ENCODE measurements around the gene CORO2A.

Gene CORO2A

DNA sequence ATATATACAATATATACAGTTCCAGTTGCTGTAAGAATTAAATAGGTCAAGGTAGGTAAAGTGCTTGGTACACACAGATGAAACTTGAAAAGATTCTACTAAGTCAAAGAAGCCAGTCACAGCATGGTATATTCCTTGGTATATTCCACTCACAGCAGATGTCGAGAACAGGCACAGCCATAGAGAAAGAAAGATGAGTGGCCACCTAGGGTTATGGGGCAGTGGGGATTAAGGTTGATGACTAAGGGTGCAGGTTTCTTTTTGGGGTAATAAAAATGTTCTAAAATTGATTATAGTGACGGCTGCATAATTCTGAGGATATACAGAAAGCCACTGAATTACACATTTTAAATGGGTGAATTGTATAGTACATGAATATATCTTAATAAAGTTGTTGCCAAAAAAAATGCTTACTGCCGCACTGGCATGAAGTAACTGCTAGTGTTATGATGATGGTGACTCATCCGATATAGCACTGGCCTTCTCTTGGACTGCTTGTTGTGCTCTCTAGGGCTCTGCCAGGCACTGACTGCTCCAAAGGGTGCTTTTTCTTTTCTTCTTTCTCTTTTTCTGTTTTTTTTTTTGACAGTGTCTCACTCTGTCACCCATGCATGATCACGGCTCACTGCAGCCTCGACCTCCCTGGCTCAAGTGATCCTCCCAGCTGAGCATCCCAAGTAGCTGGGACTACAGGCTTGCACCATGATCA lies 39.5 kb upstream of the CORO2A start:
- no peaks in the 10 kb centered on the region for H3K4me1 ChIP-seq (ENCODE audit: insufficient read depth, low read length)
- no peak for ATAC-seq (ENCODE audit: insufficient read depth, low read depth)

GRCh38 chr9:98230789-98231188 lies 38.4 kb upstream of the CORO2A start:
- H3K4me2 ChIP-seq (ENCODE audit: insufficient read depth, low read length): no peak overlapping the region
- H3K4me3 ChIP-seq (ENCODE audit: low read depth in 1 of 2, low read length in 2 of 2): no peak overlapping the region
- no peak overlapping the region for H3K9ac ChIP-seq (ENCODE audit: low read depth, low read length)
- H3K4me1 ChIP-seq (ENCODE audit: insufficient read depth, low read length): no peaks in the 10 kb centered on the region
- no peak for ATAC-seq (ENCODE audit: insufficient read depth, low read depth)
- TF ChIP-seq, protein P1, sequence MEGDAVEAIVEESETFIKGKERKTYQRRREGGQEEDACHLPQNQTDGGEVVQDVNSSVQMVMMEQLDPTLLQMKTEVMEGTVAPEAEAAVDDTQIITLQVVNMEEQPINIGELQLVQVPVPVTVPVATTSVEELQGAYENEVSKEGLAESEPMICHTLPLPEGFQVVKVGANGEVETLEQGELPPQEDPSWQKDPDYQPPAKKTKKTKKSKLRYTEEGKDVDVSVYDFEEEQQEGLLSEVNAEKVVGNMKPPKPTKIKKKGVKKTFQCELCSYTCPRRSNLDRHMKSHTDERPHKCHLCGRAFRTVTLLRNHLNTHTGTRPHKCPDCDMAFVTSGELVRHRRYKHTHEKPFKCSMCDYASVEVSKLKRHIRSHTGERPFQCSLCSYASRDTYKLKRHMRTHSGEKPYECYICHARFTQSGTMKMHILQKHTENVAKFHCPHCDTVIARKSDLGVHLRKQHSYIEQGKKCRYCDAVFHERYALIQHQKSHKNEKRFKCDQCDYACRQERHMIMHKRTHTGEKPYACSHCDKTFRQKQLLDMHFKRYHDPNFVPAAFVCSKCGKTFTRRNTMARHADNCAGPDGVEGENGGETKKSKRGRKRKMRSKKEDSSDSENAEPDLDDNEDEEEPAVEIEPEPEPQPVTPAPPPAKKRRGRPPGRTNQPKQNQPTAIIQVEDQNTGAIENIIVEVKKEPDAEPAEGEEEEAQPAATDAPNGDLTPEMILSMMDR (IDR thresholded peaks at IDR 0.05; ENCODE audit: borderline replicate concordance, extremely low read depth, low read length, poor library complexity, severe bottlenecking): no peak
- TF ChIP-seq EZH2 (IDR thresholded peaks at IDR 0.05; ENCODE audit: borderline replicate concordance, low read depth, low read length, severe bottlenecking): no peak
- no peak overlapping the region for H2AFZ ChIP-seq (ENCODE audit: low read depth, low read length)
- H3K9me3 ChIP-seq (ENCODE audit: insufficient read depth, low read length, severe bottlenecking): no peaks in the 10 kb centered on the region
- DNase-seq: no peak
- H3K27me3 ChIP-seq (ENCODE audit: insufficient read depth, low read length, poor library complexity): no peaks in the 10 kb centered on the region
- no peak overlapping the region for H3K27ac ChIP-seq (ENCODE audit: low read length)
- H3K36me3 ChIP-seq (ENCODE audit: insufficient read depth, low read length): no peaks in the 10 kb centered on the region
- H3K79me2 ChIP-seq (ENCODE audit: insufficient read depth, low read length): no peaks in the 10 kb centered on the region
- H4K20me1 ChIP-seq (ENCODE audit: insufficient read depth, low read length): no peaks in the 10 kb centered on the region; the same call in 1 of the 2 replicates

More for the DNA sequence above, 39.5 kb upstream of the CORO2A start:
- Histone ChIP-seq H3K4me3 (ENCODE audit: low read depth in 1 of 2, low read length in 2 of 2) (no peak overlapping the region), H3K9ac (ENCODE audit: low read depth, low read length) (no peak overlapping the region), H3K36me3 (ENCODE audit: insufficient read depth, low read length) (no peaks in the 10 kb centered on the region), H3K27ac (ENCODE audit: low read length) (no peak overlapping the region), H3K79me2 (ENCODE audit: insufficient read depth, low read length) (no peaks in the 10 kb centered on the region), H2AFZ (ENCODE audit: low read depth, low read length) (no peak overlapping the region), H3K9me3 (ENCODE audit: insufficient read depth, low read length, severe bottlenecking) (no peaks in the 10 kb centered on the region), H3K4me2 (ENCODE audit: insufficient read depth, low read length) (no peak overlapping the region), H3K27me3 (ENCODE audit: insufficient read depth, low read length, poor library complexity) (no peaks in the 10 kb centered on the region), H4K20me1 (ENCODE audit: insufficient read depth, low read length) (no peaks in the 10 kb centered on the region; the same call in 1 of the 2 replicates)
- TF ChIP-seq, protein P1 (IDR thresholded peaks at IDR 0.05; ENCODE audit: borderline replicate concordance, extremely low read depth, low read length, poor library complexity, severe bottlenecking): no peak
- TF ChIP-seq EZH2 (IDR thresholded peaks at IDR 0.05; ENCODE audit: borderline replicate concordance, low read depth, low read length, severe bottlenecking): no peak
- DNase-seq: no peak

- Histone ChIP-seq H3K4me2 (ENCODE audit: insufficient read depth, low read length) (no peak overlapping the region), H2AFZ (ENCODE audit: low read depth, low read length) (no peak overlapping the region), H3K9me3 (ENCODE audit: insufficient read depth, low read length, severe bottlenecking) (no peaks in the 10 kb centered on the region), H3K4me1 (ENCODE audit: insufficient read depth, low read length) (no peaks in the 10 kb centered on the region), H3K36me3 (ENCODE audit: insufficient read depth, low read length) (no peaks in the 10 kb centered on the region), H3K4me3 (ENCODE audit: low read depth in 1 of 2, low read length in 2 of 2) (no peak overlapping the region), H3K27ac (ENCODE audit: low read length) (no peak overlapping the region), H4K20me1 (ENCODE audit: insufficient read depth, low read length) (no peaks in the 10 kb centered on the region; the same call in 1 of the 2 replicates), H3K27me3 (ENCODE audit: insufficient read depth, low read length, poor library complexity) (no peaks in the 10 kb centered on the region), H3K9ac (ENCODE audit: low read depth, low read length) (no peak overlapping the region), H3K79me2 (ENCODE audit: insufficient read depth, low read length) (no peaks in the 10 kb centered on the region)
- ATAC-seq (ENCODE audit: insufficient read depth, low read depth): no peak
- no peak for TF ChIP-seq EZH2 (IDR thresholded peaks at IDR 0.05; ENCODE audit: borderline replicate concordance, low read depth, low read length, severe bottlenecking)
- TF ChIP-seq, protein P1 (IDR thresholded peaks at IDR 0.05; ENCODE audit: borderline replicate concordance, extremely low read depth, low read length, poor library complexity, severe bottlenecking): no peak
- DNase-seq: no peak
Measured at GRCh38 chr9:98230304-98230703, 37.9 kb upstream of the CORO2A start.
